ENCODE measurements around the gene CHAC1. TPM values are rescaled to one million over a fixed set of nuclear protein-coding genes. Genes with fewer than 3 reads are reported as not detected.
A peak's percentile ranks its signal among the peaks of the same experiment; 100 is the strongest.

The CHAC1 gene, protein sequence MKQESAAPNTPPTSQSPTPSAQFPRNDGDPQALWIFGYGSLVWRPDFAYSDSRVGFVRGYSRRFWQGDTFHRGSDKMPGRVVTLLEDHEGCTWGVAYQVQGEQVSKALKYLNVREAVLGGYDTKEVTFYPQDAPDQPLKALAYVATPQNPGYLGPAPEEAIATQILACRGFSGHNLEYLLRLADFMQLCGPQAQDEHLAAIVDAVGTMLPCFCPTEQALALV
- 10 to 100 TPM in 1 of 4 donors, 1 to 10 TPM in 2, under 1 TPM in 1; 0.76 to 16.1 (median 6.4) TPM for total RNA-seq

DNA sequence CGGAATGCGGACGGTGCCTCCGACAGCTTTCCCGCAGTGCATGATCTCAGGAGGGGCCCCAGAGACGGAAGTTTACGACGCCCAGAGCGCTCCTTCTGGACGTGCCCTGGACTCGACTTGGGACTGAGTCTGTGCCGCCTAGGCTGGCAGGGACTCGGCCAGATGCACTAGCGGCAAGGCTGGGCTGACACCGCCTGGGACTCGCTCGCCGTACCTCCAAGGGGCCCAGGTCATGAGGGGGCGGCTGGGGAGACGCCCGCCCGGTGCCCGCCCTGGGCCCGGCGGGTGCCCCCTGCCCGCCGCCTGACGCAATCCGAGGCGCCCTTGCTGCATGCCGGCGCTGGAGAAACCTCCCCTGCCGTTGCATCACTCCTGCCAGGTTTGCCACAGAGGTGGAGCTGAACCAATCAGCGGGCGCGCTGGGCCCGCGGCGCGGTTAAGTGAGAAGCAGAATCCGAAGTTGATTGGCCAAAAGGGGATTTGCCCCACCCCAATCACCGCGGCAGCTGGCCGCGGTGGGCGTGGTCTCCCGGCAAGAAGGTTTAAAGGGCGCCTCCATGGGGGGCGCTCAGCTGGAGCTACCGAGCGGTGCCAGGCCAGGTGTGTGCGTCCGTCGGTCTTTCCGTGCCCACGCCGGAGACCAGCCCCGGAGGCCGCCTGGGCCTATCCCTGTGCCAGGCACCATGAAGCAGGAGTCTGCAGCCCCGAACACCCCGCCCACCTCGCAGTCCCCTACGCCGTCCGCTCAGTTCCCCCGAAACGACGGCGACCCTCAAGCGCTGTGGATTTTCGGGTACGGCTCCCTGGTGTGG, at the start of gene CHAC1:
Gene CHAC1, plus strand, starts transcription at position 571 of the 812 bp plus-strand sequence. Its CDS starts 113 bp downstream, at position 684.
- WGBS, 2 donors, result 0% methylated on average over 1 of the region's 72 CpGs; no CpG with 5 or more reads in 1 of the 2 donors
- peak in 1 of 4 donors; percentile 71 for TF ChIP-seq POLR2A (IDR thresholded peaks at IDR 0.05)
- TF ChIP-seq, protein P1, sequence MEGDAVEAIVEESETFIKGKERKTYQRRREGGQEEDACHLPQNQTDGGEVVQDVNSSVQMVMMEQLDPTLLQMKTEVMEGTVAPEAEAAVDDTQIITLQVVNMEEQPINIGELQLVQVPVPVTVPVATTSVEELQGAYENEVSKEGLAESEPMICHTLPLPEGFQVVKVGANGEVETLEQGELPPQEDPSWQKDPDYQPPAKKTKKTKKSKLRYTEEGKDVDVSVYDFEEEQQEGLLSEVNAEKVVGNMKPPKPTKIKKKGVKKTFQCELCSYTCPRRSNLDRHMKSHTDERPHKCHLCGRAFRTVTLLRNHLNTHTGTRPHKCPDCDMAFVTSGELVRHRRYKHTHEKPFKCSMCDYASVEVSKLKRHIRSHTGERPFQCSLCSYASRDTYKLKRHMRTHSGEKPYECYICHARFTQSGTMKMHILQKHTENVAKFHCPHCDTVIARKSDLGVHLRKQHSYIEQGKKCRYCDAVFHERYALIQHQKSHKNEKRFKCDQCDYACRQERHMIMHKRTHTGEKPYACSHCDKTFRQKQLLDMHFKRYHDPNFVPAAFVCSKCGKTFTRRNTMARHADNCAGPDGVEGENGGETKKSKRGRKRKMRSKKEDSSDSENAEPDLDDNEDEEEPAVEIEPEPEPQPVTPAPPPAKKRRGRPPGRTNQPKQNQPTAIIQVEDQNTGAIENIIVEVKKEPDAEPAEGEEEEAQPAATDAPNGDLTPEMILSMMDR (IDR thresholded peaks at IDR 0.05), result peak in 1 of 6 experiments; percentile 18
- Histone ChIP-seq H3K4me3 (peak within 1 kb of the TSS; percentile 51 to 85 (median 66)), H3K4me1 (peaks cover 6 to 48% (median 14%) of the 10 kb centered on the region in 3 donors), H3K27me3 (no peaks in the 10 kb centered on the region), H3K9me3 (no peaks in the 10 kb centered on the region), H3K36me3 (no peaks in the 10 kb centered on the region), H3K27ac (peak within 1 kb of the TSS; percentile 55 to 79 (median 78))
- peak; percentile 74 for DNase-seq
- intact Hi-C loops (cut with DNase I), result no loop called here

DNA sequence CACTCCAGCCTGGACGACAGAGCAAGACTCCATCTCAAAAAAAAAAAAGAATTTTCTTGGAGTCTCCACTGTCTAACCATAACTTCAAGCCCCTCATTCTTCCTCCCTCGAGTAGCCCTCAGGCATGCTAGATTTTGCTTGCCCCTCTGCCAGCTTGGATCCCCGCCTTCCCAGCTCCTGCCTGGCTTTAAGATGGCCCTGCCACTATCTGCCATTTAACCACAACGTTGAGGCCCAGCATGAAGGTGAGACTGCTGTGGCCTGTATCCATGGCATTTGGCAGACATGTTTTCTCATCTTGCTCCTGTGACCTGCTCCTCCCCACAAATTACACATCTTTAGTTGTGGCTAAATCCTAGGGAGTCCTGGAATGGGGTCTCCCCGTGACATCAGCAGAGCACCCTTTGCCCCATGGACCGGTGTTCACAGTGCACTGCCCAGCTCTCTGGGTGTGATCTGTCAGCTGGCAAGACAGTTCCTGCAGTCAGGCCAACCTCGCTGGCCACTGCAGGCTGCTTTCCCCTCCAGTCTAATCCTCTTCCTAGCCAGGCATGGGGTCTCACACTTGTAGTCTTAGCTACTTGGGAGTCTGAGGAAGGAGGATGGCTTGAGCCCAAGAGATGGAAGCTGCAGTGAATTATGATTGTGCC, 48.6 kb upstream of the CHAC1 start:
- Histone ChIP-seq H3K27me3 (no peaks in the 10 kb centered on the region), H3K27ac (peak overlapping the region in 2 of 4 donors; percentile 40 to 45), H3K4me1 (peaks cover 32 to 87% (median 46%) of the 10 kb centered on the region in 3 donors), H3K4me3 (no peak overlapping the region), H3K36me3 (peaks cover 14 to 43% (median 27%) of the 10 kb centered on the region in 3 donors), H3K9me3 (no peaks in the 10 kb centered on the region)
- no peak for DNase-seq
- WGBS, 2 donors, result 66 to 68% methylated on average over 7 of the region's 7 CpGs
- TF ChIP-seq POLR2A (IDR thresholded peaks at IDR 0.05), result no peak
- TF ChIP-seq, protein P1 (IDR thresholded peaks at IDR 0.05), result no peak
- intact Hi-C loops (cut with DNase I), result loop anchor here (5.0 kb wide), 3 partner anchors 38 to 278 kb away; no protein-coding TSS in a partner anchor

DNA sequence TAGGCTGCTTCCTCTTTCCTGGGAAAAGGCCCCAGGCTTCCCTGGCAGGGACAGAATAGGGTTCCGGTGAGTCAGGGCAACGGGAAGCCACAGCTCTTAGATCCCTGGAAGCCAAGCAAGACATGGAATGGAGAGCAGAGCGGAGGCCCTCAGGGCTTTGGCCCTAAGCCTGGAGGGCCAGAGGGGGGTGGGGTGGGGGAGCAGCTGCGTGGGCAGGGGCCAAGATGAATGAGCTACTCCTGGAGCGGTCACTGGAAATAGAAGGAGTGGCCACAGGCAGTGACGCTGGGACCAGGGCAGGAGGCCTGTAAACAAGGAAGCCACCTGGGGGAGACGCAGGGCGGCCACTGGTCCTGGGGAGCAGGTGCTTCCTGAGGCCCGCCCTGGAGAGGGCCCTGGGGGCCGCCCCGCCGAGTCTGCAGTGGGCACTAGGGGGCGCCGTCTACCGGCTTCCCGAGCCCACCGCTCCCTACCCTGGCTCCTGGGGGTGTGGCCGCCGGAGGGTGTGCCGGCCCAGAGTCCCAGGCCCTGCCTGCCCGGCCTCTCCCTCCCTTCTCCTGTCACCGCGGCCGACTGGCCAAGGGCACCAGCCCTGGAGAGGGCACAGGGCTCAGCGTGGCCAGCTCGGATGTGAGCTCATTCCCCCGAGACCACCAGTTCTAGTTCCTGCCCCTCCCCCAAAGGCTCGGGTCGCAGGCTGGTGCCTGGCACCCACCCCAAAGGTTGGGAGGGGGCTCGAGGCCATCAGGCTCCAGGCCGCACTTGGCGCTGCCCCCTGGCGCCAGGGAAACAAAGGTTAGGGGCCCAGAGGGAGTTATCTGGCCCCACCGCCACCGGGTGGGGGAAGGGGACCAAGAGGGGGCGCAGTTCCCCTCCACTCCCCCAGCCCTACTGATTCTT, 46.9 kb upstream of the CHAC1 start:
- peak overlapping the region; percentile 83 to 93 (median 92) for H3K27ac ChIP-seq
- H3K9me3 ChIP-seq, result no peaks in the 10 kb centered on the region
- TF ChIP-seq POLR2A (IDR thresholded peaks at IDR 0.05), result peak in 1 of 4 donors; percentile 20
- TF ChIP-seq, protein P1 (IDR thresholded peaks at IDR 0.05), result peak; percentile 69 to 91 (median 88)
- H3K36me3 ChIP-seq, result peaks cover 9 to 27% (median 13%) of the 10 kb centered on the region in 3 donors
- WGBS, 2 donors, result 6 to 9% methylated on average over 6 to 7 of the region's 36 CpGs
- no peaks in the 10 kb centered on the region for H3K27me3 ChIP-seq
- DNase-seq, result no peak
- H3K4me3 ChIP-seq, result peak overlapping the region; percentile 29 to 65 (median 54)
- intact Hi-C loops (cut with DNase I), result loop anchor here (5.0 kb wide), 1 partner anchor 111 kb away; no protein-coding TSS in a partner anchor
- peaks cover 36 to 85% (median 49%) of the 10 kb centered on the region in 3 donors for H3K4me1 ChIP-seq

DNA sequence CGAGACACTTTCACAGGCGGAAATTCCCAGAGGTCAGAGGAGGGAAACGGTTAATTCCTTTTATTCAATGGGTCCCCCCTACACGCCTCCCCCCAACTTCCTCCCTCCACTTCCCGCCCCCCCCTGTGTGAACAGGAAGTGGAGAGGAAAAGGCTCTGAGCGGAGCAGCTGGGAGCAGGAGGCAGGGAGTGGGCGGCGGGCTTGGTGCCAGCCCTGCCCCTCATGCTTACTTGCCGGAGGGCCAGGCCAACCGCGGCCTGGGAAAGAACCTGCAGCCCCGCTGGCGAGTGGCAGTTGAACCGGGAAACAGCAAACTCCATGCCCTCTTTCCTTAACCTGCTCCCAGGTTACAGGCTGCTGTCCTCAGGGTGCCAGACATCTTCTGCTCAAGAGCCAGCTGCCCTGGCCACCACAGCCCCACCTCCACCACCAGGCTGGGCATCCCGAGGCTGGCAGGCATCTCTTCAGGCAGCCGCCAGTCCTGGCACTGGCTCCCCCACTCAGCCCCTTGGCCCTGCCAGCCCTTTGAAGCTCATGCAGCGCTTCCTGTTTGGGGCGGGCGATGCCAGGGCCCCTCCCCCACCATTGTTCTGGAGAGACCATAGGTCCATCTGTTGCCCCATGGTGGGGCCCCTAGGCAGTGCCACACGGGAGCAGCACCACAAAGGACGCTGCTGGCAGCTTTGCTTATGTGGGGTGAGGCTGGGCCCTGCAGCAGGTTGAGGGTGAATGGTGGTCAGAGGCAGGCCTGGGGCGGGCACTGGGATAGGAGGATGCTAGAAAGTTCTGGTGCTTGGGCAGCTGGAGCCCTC, 46.1 kb upstream of the CHAC1 start:
- no peak for TF ChIP-seq POLR2A (IDR thresholded peaks at IDR 0.05)
- no peak for DNase-seq
- Histone ChIP-seq H3K27ac (peak overlapping the region; percentile 83 to 93 (median 92)), H3K36me3 (peaks cover 8 to 21% (median 13%) of the 10 kb centered on the region in 3 donors), H3K4me1 (peaks cover 36 to 85% (median 58%) of the 10 kb centered on the region in 3 donors), H3K27me3 (no peaks in the 10 kb centered on the region), H3K4me3 (peak overlapping the region; percentile 29 to 65 (median 54)), H3K9me3 (no peaks in the 10 kb centered on the region)
- 3 to 60% methylated on average over 2 to 12 of the region's 22 CpGs for WGBS, 2 donors
- intact Hi-C loops (cut with DNase I), result loop anchor here (5.0 kb wide), 1 partner anchor 110 kb away; no protein-coding TSS in a partner anchor
